Fibroblast of skin of right quadriceps (primary cell): Measurements from ENCODE around the gene SIRPA.

ENCODE experiments used
- DNase-seq: peaks from one replicate; pipeline ENCODE4 v3.0.0-alpha.2; 2013

SIRPA gene

DNA sequence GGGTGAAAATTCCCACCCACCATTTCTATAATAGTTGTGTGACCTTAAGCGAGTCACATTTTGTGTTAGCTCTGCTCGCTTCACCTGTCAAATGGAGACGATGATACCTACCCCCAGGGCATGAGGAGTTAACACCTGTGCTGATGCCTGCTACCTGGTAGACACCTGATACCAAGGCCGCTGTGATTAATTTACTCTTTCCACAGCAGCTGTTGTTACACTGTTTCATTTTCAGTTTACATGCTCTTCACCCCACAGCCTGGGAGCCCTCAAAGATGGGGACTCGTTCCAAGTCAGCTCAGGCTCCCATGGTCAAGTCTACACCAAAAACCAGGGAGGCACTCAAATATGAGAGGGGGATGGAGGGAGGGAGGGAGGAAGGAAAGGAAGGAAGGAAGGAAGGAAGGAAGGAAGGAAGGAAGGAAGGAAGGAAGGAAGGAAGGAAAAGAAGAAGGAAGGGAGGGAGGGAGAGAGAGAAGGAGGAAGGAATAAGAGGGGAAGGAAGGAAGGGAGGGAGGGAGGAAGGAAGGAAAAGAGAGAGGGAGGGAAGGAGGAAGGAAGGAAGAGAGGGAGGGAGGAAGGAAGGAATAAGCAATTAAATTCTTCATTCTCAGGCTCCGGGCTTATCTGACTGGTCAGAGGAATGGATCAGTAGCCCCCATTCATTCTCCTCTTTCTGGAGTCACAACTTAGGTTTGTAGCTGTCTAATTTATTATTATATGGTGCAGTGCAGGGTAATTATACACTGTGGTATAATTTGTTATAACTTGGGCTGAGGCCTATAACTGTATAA is 57.7 kb downstream of the SIRPA start:
- DNase-seq = no peak

- DNase-seq = no peak
Observed at GRCh38 chr20:1953621-1954020, 58.4 kb downstream of the SIRPA start.

DNA sequence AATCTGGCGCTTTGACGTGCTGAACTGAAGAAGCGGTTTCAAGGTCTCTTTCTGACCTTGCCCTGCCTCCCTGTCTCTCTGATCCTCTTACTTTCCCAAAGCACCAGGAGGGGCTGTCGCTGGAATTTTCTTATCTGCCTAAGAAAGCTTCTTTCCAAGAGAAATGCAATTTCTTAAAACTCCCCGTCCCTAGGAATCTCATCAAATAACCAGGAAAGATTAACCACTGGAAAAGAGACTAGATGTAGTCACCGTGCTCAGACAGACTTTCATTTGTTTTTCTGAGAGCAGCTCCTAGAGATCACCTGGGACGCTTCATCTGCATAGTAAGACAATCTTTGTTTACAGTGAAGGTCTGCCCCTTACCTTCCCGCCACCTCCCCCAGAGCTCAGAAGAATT is 60.0 kb downstream of the SIRPA start:
- DNase-seq = no peak

DNA sequence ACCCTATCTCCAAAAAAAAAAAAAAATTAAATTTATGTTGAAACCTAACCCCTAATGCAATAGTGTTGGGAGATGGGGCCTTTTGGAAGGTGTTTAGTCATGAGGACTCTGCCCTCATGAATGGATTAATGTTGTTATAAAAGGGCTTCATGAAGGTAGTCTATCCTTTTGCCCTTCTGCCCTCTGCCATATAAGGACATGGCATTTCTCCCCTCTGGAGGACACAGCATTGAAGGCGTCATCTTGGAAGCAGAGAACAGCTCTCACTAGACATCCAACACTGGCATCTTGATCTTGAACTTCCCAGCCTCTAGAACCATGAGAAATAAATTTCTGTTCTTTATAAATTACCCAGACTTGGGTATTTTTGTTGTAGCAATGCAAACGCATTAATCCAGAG is 63.2 kb downstream of the SIRPA start:
- no peak for DNase-seq

GRCh38 chr20:1959156-1959555 is 63.9 kb downstream of the SIRPA start:
- no peak for DNase-seq

DNA sequence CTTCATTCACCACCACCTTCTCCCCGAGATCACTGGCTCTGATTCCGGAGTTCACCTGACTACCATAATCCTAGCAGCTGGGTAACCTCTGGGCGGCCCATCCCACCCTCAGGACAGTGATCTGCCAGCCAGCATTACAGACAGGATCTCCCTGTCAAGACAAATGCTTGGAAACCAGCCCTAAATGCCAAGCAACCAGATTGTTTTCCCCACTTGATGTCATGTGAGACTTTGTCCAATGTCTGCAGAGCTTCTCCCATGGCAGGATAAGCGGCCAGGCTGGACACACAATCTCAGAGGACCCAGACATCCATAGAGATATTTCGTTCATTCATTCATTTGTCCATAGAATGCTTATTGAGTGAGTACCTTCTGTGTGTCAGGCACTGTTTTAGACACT is 66.2 kb downstream of the SIRPA start:
- DNase-seq = no peak

GRCh38 chr20:1964061-1964460 is 68.9 kb downstream of the SIRPA start:
- no peak for DNase-seq

DNA sequence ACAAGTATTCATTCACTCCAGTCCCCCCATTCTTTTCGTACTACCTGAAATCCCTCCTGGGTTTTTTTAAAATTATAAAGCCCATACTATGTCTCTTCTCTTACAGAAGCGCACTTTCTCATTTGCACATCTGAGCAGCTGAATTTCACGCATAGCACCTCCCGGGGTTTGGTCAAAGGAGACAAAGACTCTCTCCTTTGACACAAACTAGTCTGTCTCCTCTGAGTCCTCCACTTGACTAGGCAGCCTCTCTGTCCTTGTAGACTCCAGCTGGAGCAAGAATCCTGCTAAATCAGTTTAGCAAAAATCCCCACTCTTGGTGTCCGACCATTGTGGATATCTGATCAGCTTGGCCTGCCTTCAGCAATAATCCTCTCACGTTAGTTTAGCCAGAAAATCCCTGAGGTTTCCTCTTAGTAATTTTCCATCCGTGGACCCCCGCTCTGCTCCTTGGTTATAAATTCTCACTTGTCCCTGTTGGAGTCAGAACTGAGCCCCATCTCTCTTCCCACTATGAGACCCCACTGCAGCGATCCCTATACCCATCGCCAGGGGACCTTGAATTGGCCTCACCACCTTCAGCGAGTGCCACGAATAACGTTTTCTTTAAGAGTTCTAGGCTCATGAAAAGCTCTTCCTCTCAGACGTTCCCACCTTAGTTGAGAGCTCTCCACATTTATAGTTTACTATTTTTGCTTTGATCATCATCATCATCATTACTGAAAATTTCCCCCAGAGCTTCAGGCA is 69.6 kb downstream of the SIRPA start:
- DNase-seq = no peak

DNA sequence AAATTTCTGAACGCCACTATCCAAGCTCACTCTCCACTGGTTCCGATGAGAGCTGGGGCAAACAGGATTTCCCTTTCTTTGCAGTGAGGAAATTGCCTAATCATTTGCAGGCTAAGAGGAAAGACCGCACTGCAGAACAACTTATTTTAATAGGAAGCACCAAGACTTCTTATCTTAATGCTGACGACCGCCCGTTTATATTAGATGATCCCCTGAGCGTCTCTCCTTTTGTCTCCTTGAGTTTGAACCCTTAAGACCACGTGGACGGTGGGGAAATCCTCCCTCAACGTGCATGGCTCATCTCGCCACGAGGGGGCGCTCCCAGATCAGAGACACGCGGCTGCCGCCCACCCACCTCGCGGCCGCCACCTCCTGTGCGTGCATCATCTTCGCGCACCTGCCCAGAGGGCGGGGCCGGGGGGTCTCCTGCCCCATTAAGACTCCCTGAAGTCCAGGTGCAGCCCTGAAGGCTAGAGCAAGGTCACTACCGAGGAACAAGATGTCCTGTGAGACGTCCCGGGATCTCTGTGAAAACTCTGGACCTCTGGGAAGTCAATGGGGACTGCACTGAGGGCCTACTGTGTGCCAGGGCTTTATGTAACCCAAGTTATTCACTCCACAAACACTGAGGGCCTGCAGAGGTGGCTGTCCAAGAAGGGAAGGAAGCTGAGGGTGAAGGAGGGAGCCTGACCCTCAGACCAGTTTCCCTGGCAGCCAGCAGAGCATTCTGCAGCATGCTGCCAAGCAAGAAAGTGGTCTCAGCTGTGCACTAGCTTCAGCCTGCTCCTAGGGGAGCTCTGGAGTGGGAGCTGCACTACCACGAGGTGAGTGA is 70.5 kb downstream of the SIRPA start:
- peak; percentile 55 for DNase-seq

DNA sequence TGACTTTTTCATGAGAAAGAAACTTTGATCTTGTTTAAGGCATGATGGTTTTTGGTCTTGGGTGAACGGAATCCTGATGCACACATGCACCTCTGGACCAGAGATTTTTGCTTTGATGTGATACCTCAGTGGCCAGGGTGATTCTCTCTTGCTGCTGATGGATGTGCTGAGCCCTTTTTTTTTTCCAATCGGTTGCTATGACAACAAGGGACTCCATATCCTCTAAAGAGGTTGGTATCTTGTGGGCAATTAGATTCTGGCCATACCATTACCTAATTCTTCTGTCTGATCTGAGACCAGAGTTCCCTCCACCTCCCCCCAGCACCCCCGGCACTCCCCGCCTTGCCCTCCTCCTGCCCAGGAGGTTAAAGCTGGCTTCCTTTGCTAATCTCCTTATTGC is 73.8 kb downstream of the SIRPA start:
- no peak for DNase-seq

- DNase-seq = no peak
Observed at GRCh38 chr20:1971893-1972586, 76.8 kb downstream of the SIRPA start.

GRCh38 chr20:1973601-1974440 is 78.6 kb downstream of the SIRPA start:
- no peak for DNase-seq

DNA sequence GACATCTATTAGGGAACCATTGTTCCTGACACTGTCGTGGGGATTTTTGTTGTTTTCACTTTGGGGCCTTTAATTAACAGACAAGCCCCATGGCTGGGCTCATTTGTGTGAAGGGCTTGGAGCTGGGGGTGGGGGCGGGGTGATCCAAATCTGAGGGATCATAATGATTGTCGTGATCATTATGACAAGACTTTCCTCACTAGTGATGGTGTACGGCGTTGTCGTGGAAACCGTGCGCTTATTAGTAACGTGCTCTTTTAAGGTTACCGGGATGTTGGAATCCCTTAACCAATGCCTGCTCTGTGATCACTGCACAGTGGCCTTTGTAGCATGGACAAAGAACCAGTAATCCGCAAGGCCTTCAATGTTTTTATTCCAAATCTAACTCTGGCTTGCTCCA is 80.1 kb downstream of the SIRPA start:
- no peak for DNase-seq

GRCh38 chr20:1979106-1979778 is 84.0 kb downstream of the SIRPA start:
- no peak for DNase-seq

DNA sequence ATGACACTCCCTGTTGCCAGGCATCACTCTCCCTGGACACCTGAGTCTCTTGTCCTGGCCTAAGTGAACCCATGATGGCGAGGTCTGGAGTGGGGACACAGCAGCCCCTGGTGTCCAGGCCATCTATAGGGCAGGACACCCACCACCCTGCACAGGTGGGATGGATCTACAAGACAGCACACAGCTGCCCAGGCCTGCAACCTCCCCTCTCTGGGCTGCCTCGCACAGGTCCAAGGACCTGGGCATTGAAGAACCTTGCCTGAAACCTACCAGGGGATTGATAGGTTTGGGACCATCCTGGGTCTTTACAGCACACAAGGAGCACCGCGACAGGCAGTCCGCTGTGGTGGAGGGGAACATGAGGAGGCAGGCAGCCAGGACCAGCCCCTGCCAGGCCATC is 87.5 kb downstream of the SIRPA start:
- no peak for DNase-seq

GRCh38 chr20:1983301-1983700 is 88.1 kb downstream of the SIRPA start:
- no peak for DNase-seq

GRCh38 chr20:1987826-1988225 is 92.6 kb downstream of the SIRPA start:
- DNase-seq = no peak
